Stimulated activated CD8-positive, alpha-beta memory T cell treated with anti-CD3 and anti-CD28 coated beads, Interleukin-15, amount 100 ng/mL, for 48 hours (primary cell): ENCODE results near the gene PLCB1.

Source experiments
- DNase-seq, 2 donors: peaks; one replicate each; pipeline ENCODE4 v3.0.0-alpha.2; 2020; ENCODE audit warnings: low read depth in 2 of 2

PLCB1 gene

DNA sequence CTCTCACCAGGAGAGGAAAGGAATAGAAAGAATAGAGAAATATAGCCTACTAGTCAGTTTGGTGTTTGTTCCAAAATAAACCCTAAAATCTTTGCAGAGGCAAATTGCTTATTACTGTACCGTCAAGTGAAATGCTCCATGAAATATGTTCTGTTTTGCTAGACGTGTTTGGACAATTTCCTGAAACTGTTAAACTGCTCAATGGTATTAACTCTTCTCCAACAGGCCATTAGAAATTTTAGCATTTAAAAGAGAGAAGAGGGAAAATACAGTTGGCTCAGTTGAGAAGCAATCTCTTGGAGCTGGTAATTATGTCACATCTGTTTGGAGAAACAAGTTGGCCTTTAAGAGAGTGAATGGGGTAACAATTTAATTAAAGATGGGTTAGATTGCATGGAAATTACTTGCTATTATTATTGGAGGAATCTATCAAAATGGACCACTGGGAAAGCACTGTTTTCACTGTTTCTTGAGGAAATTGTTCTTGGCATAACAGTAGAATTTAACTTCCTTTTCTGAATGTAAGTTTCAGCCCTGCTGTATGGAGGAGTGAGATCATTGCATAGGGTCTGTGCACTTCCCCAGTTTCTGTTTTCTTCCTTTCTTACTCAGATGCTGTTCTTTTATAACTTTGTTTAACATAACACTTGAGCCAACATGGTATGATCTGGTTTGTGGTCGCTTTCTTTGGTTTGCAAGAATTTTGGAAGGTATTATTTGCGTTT, 373.6 kb downstream of the PLCB1 start:
- no peak for DNase-seq

DNA sequence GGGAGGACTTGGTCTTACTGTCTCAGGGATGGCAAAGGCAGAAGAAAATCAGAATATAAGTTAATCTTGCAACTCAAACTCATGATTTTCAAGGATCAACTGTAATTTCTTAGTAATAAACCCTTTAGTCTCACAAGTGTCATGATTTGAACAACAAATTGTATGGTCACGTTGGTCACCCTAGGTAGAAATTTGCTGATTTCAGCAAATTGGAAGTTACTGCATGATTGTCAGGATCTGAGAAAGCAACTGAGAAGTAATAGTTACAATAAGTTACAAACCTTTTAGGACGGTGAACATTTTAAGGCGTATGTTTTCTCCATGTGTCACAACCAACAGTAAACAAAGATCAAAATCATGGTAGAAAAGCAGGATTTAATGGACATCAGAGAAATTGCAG, 375.2 kb downstream of the PLCB1 start:
- DNase-seq: no peak

DNA sequence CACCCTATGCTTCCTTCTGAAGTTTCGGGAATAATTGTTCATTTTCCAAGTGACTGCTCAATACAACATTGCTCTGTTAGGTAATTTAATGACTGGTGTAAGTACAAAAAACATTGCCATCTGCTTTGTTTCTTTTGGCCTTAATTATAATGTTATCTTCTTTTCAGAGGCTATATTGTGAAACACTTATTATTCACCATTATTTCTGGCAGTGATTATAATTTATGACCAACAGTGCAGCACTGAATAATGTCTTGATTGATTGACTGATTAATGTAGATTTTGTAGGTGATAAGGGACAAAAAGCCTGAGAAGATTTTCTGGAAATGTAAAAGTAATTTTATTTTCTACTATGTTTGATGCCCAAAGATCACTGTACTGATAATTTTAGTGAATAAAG, 377.7 kb downstream of the PLCB1 start:
- DNase-seq: no peak

DNA sequence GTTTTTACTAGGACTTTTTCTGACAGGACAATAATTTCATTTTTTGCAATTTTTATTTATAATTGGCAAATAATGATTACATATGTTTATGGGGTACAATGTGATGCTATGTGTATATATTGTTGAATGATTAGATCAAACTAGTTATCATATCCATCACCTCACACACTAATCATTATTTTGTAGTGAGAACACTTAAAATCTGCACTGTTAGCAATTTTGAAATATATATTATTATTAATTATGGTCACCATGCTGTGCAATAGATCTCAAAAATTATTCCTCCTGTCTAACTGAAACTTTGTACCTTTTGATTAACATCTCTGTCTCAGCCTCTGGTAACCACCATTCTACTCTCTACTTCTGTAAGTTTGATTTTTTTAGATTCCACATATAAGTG, 378.7 kb downstream of the PLCB1 start:
- DNase-seq: no peak

DNA sequence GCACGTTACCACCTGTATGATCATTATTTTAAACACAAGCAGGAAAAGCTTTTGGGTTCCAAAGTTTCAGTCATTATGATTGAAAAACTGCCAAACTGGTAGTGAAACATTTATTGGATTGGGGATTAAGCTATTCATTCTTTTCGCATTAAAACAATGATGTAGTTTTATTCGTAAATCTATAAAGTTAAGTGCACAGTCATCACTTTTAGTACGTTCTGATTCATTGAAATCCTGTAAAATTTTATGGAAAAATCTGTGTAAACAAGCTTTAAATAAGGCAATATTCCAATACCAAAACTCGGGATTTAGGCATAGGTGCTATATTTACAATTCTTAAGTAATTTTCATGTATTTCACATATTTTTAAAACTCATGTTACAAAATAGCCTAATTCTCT, 379.9 kb downstream of the PLCB1 start:
- DNase-seq: no peak

DNA sequence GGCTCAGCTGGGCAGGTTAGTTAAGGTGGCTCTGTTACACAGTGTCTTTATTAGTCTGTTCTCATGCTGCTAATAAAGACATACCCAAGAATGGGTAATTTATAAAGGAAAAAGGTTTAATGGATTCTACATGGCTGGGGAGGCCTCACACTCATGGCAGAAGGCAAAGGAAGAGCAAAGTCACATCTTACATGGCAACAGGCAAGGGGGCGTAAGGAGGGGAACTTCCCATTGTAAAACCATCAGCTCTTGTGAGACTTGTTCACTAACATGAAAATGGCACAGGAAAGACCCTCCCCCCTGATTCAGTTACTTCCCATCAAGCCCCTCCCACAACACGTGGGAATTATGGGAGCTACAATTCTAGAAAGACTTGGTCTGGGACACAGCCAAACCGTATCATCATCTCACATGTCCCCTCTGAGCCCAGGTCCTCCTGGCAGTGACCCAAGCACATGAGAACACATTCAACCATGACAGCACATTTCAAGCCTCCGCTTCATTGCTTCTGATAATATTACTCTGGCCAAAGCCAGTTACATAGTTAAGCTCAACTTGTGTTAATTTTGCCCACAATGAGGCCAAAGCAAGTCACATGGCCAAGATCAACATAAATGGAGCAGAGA, 383.9 kb downstream of the PLCB1 start:
- DNase-seq: no peak

DNA sequence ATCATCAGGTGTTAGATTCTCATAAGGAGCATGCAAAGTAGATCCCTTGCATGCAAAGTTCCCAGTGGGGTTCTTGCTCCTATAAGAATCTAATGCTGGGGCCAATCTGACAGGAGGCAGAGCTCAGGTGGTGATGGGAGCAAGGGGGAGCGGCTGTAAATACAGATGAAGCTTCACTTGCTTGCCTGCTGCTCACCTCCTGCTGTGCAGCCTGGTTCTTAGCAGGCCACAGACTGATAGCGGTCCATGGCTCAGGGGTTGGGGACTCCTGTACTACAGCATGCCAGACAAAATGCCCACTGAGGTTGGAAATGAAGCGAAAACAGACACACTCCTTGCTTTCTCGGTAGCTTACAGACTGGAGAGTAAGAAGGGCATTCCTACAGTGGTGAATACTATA, 386.8 kb downstream of the PLCB1 start:
- DNase-seq: no peak

DNA sequence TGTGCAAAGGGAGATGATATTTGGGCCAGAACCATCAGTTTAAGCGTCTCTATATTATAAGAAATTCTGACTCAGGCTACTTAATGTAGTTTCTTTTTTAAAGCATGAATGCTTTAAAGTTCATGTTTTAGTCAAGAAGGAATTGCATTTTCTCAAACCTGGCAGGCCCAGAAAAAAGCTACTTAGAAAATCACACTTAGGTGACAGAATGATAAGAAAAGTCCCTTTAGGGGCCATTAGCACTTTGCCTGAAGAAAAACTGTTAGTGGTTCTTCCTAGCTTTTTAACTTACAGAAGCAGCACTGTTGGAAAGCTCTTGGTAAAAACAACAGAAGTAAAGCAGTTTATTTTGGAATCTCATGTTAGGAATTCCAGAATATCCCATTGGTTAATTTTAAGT, 387.8 kb downstream of the PLCB1 start:
- no peak for DNase-seq

DNA sequence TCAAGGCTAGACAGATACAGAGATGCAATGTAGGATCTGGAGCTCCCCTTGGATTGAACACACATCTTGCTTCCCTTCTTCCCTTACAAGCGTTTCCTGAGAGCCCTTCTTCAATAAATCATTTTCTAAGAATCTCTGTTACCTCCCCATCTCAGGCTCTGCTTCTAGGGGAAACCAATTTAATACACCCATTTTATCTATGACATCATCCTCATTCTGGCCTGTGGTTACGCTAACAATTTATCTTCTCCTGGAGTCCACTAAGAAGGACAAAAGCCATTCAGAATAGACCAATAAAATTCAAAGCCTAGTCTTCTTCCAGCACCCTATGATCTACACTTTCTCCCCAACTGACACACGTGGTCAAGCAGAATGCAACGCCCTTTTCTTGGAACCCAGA, 390.1 kb downstream of the PLCB1 start:
- DNase-seq: no peak

DNA sequence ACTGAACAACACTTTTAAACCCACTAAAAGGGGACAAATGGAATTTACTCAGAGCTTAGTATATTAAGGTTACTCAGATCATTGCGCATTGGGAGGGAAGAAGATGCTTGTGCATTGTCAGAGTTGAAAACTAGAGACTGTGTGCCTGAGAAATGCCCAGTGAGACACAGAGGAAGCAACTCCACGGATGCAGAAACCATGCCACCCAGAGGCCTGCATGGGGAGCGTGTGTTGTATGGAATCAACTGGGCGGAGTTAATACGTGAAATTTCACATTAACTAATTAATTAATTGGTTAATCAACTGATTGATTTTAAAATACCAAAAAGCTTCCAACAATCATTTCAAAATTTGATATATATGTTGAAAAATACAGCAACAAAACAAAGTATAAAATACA, 391.6 kb downstream of the PLCB1 start:
- no peak for DNase-seq

DNA sequence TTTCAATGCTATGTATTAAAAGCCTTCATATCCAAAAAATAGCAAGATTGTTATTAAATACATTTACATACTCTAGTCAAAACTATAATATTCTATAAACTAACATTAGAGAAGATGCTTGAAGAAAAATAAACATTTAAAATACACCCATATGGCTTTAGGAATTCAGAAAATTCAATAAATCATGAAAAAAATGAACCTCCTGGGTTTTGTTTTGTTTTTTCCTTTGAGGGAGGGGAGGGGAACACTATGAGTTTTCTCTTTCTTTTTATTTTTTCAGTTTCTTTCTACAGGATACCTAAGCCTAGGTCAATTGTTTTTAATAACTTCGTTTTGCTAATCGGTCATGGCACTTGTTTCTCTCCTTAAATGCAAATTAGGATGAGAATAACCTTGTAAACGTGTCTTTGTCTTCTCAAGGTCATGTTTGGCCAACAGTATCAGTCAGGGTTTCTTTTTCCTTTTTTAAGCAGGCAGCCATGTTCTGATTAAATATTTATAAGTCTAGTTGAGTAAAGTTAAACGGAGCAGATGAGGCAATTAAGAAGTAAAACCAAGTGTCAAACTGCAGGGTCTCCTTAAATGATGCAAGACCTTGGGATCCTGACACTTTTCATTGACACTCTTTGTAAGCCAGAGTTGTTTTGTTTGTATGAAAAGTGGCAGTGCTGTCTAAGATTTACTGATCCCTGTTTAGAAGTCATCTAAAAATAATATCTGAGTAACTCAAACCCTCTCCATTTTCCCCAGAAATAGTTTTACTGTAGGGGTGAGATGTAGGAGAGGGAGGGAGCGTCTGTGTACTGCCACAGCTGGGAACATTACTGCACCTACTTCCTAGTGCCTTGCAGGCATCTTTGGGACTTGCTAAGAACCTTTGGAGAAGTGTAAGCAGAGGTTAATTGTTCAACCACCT, 392.3 kb downstream of the PLCB1 start:
- no peak for DNase-seq

DNA sequence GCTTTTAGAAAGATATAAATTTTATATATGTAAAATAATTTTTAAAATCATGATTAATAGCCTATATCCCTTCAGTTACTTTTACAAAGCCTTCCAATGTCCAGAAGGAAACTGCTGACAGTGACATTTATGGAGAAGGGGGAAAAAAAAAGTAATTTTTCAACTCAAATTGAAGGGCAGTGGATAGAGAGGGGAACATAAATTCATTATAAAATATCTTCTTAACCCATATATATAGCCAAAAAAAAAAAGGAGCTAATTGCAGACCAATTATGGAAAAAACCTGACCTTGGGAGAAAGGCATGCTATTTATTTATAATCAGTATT, 392.9 kb downstream of the PLCB1 start:
- no peak for DNase-seq

DNA sequence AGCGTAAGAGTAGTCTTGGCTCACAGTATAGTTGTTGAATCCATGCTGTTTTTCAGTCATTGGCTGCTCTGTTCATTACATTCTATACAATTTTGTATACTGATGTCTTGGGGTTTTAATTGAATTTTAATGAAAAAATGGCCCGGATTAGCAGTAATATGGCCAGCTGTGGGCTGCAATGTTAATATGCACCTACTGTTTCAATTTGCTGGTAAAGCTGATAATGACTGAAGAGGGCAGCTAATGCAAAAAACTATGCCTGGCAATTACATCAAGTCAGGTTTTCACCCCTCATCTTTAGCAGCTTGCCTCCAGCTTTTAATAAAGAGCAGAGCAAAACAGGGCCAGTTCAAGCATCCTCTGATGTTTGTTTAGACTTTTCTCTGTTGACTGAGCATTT, 394.5 kb downstream of the PLCB1 start:
- no peak for DNase-seq

DNA sequence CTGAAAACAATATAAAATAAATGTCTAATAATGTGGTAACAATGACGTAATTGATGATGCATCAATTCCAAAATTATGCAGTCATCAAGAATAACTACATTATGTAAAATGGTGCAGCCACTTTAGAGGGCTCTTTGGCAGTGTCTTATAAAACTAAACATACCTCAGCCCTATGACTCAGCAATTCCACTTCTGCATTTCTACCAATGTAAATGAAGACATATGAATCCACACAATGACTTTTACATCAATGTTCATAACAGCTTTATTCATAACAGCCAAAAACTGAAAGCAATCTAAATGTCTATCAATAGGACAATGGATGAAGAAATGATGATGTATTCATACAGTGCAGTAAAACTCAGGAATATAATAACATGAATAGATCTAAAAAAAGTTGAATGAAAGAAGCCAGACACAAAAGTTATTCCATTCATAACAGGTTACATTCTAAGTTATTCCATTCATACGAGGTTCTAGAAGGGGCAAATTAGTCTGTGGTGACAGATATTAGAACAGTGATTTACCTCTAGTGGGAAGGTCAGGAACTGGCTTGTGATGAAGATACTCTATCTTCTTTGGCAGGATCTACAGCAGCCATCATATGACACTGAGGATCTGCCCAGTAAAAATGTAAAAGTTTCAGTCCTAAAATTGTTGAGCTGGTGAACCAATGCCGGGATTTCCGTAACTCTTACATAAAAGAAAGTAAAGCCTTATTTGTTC, 396.1 kb downstream of the PLCB1 start:
- no peak for DNase-seq

DNA sequence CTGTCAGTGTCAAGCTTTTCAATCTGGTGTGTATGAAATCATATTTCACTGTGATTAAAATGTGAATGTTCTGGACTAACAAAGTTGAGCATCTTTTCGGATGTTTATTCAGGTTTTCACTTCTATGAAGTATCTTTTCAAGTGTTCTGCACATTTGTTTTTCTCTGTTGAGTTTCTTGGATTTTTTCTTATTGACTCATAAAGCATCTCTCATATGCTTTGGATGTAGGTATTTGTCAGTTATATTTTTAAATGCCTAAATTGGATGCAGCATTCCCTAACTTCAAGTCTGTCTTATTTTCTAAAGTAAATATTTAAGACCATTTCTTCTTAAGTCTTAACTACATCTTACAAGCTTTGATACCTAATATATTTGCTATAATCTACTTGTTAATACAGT, 398.0 kb downstream of the PLCB1 start:
- no peak for DNase-seq

DNA sequence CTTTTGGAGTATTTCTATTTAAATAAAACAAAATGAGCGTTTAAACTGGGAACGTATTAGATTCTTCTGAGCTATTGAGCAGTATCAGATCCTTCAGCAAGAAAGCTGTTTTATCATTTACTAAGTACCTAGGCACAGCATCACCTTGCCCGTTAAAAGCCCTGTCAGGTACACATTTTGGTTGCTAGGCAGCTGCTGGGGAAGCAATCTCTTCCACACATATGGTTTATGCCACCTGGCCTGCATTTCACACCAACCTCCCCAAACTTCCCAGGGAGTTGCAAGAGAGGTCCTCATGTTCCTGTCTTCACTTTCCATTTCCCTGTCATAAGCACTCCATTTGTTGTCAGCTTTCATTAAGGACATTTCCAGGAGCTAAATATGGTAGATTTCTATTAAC, 400.1 kb downstream of the PLCB1 start:
- no peak for DNase-seq

DNA sequence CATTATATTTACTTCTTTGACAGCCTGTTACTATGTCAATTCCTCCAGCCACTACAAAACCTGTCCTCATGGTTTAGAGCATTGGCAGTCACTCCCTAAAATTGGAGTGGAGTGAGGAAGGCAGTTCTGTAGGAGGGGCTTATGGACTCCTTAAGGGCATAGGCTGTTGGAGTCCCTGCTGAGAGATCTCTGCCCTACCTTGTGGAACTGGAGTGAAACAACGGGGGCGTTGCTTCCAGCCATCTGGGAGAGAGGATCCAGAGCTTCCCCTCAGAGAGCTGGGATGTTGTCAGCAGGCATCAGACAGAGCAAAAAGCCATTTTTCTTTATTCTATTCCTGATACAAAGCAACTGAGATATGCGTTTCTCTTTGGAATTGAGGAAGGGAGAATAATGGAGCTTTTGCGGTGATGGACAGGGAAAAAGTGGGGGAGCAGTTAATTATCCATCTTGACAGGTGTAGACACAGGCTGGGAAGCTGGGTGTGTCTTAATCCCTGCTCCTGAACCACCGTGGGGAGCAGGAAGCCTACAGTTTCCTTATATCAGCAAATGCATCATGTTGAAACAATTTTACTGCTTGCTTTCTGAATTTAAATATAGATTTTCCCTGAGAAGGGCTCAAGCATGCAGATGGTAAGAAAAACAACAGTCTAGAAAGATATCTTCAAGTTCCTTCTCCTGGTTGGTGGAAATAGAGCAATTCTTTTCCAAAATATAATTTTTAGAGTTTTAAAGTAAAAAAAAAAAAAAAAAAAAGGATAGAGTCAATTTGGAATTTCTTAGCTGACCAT, 402.5 kb downstream of the PLCB1 start:
- DNase-seq: no peak

DNA sequence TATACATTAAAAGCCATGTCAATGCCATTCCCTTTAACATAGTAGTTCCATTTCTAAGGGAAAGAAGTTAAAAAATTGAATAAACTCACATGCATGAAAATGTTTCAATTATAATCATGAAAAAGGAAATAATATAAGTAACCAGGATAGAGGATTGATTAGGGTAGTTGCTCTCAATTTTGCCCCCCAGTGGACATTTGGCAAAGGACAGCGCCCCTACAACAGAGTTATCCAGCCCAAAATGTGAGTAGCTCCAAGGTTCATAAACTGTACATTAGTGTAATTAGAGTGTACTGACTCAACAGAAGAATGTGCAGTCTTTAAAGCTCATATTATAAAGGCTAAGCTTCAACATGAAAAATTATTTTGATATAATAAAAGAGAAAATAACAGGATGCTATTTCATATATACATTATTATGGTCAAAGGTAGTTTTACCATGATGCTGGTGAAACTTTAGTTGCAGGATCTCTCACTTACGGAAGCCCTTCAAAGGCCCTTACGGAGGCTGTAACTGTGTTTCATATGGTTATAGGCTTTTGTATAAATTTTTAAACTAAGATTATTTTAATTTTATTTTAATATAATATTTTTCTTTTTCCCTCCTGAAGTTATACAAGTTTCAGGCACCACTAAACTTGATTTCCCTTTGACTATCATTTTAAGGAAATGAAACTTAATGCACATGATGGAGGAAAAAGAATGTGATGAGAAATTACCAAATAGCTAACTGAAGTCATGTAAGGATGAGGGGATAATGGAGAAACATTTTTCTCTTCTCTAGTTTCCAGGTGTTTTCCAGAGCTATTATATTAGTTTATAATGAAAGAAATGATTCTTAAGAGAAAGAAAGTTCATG, 403.6 kb downstream of the PLCB1 start:
- DNase-seq: no peak

DNA sequence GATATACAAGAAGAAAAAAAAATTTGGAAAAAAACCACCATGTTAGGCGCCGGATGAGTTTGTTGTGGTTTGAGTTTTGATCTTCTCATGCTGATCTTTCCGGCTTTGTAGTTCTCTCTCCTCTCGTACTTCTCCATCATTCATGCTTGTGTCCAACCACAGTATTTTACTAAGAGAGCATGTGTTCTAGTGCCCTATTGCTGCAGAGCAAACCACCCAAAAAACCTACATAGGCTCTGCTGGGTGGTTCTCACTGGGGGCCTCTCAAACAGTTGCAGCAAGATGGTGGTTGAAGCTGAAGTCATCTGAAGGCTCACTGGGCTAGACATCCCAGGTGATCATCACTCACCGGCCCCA, 404.2 kb downstream of the PLCB1 start:
- DNase-seq: no peak

DNA sequence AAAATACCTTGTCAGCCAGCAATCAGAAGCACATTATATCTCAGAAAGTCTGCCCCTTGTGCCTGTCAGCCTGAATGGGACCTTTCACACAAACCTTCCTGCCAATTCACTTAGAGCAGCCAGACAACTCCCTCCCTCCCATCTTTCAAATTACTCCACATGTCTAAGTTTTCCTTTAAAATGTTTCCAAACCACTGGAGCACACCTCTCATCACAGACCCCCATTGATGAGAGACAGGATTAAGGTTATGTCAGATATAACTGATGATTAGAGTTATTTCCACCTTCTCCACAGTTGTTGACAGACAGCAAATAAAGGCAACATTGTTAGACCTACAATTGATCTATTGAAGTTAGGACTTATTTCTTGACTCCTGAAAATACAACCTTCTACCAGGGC, 408.4 kb downstream of the PLCB1 start:
- DNase-seq: no peak

DNA sequence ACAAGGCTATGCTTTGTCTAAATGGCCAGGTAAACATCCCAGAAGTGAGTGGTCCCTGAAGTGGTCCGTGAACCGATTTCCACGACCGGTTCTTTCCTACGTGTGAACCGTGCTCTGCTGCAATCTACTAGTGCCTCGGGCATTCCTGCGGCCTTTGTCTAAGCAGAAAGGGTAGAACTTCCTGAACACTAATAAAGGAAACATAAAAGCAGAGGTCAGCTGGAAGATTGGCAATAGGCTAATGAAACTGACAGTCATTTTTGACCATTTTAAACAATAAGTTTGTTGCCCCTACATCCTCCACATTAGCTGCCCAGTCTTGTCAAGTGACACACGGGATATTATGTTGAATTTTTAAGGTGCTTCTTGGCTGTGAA, 410.0 kb downstream of the PLCB1 start:
- no peak for DNase-seq
